ENCODE results near the gene TNC.
A peak's percentile ranks its signal among the peaks of the same experiment; 100 is the strongest.

The TNC gene

DNA sequence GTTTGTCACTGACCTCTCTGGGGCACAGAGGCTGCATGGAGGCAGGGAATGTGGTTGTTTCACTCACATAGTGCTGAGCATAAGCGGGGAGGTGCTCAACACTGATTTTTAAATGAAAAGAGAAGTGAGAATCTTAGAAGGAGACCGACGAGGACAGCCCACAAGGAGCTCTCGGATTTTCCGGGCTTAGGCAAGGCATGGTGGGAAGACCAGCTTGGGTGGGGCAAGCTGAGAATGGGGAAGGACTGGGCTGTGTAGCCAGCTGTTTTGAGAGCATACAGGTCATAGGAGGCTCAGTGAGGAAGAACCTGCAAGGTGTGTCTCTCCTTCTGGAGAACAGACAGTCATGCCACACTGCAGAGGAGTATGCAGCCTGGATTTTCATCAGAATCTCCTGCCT, 101.6 kb downstream of the TNC start:
- no peak for DNase-seq (ENCODE audit: low read depth)
- TF ChIP-seq MYC (IDR thresholded peaks at IDR 0.05; ENCODE audit: low read depth, low read length) (no peak), POLR2A (IDR thresholded peaks at IDR 0.05; ENCODE audit: extremely low read depth, insufficient read length) (no peak), MAX (IDR thresholded peaks at IDR 0.05; ENCODE audit: low read depth, low read length) (no peak)
- TF ChIP-seq, protein P1, sequence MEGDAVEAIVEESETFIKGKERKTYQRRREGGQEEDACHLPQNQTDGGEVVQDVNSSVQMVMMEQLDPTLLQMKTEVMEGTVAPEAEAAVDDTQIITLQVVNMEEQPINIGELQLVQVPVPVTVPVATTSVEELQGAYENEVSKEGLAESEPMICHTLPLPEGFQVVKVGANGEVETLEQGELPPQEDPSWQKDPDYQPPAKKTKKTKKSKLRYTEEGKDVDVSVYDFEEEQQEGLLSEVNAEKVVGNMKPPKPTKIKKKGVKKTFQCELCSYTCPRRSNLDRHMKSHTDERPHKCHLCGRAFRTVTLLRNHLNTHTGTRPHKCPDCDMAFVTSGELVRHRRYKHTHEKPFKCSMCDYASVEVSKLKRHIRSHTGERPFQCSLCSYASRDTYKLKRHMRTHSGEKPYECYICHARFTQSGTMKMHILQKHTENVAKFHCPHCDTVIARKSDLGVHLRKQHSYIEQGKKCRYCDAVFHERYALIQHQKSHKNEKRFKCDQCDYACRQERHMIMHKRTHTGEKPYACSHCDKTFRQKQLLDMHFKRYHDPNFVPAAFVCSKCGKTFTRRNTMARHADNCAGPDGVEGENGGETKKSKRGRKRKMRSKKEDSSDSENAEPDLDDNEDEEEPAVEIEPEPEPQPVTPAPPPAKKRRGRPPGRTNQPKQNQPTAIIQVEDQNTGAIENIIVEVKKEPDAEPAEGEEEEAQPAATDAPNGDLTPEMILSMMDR (IDR thresholded peaks at IDR 0.05; ENCODE audit: low read depth, low read length): no peak
- no peak overlapping the region for H3K4me3 ChIP-seq (ENCODE audit: low read depth, low read length)

DNA sequence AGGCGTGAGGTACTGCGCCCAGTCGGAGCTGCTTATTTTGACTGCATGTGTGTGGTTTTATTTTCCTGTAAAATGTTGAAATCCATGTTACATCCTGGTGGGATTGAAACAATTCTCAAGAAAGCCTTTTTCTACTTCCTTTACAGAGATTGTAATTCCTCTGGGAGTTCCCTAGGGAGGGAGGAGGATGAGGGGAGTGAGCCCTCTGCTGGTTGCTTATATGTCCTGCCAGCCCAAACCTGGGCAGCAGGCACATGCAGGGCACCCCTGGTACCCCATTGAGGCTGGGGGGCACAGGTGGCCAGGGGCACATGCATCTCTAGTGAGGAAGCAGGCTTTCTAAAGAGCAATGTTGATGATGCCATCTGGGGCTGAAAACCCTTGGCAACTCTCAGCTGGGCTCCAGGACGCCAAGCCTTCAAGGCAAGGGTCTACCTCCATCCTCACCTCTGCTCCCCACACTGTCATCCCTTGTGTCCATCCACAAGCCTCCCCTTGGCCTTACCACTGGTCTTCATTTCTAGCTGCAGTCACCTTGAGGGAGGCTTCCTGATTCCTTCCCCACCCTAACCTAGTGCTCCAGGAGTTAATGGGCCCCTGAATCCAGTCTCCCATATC, 102.8 kb downstream of the TNC start:
- peak; percentile 57 for DNase-seq (ENCODE audit: low read depth)
- no peak overlapping the region for H3K4me3 ChIP-seq (ENCODE audit: low read depth, low read length)
- TF ChIP-seq MYC (IDR thresholded peaks at IDR 0.05; ENCODE audit: low read depth, low read length) (no peak), POLR2A (IDR thresholded peaks at IDR 0.05; ENCODE audit: extremely low read depth, insufficient read length) (no peak)
- TF ChIP-seq, protein P1 (IDR thresholded peaks at IDR 0.05; ENCODE audit: low read depth, low read length): peak; percentile 67

- no peak for TF ChIP-seq MAX (IDR thresholded peaks at IDR 0.05; ENCODE audit: low read depth, low read length)
- TF ChIP-seq, protein P1 (IDR thresholded peaks at IDR 0.05; ENCODE audit: low read depth, low read length): no peak
- TF ChIP-seq MYC (IDR thresholded peaks at IDR 0.05; ENCODE audit: low read depth, low read length): no peak
- no peak for TF ChIP-seq POLR2A (IDR thresholded peaks at IDR 0.05; ENCODE audit: extremely low read depth, insufficient read length)
- H3K4me3 ChIP-seq (ENCODE audit: low read depth, low read length): no peak overlapping the region
- no peak for DNase-seq (ENCODE audit: low read depth)
Measured at GRCh38 chr9:115014438-115014837, 103.5 kb downstream of the TNC start.

- TF ChIP-seq POLR2A (IDR thresholded peaks at IDR 0.05; ENCODE audit: extremely low read depth, insufficient read length): no peak
- TF ChIP-seq MAX (IDR thresholded peaks at IDR 0.05; ENCODE audit: low read depth, low read length): peak; percentile 29; the same call in 1 of the 2 replicates
- TF ChIP-seq, protein P1 (IDR thresholded peaks at IDR 0.05; ENCODE audit: low read depth, low read length): peak; percentile 60
- peak; percentile 43; the same call in 1 of the 2 replicates for TF ChIP-seq MYC (IDR thresholded peaks at IDR 0.05; ENCODE audit: low read depth, low read length)
- DNase-seq (ENCODE audit: low read depth): peak; percentile 82
Measured at GRCh38 chr9:115013998-115014397, 104.0 kb downstream of the TNC start.

GRCh38 chr9:115012486-115012885, 105.5 kb downstream of the TNC start:
- DNase-seq (ENCODE audit: low read depth): no peak
- H3K4me3 ChIP-seq (ENCODE audit: low read depth, low read length): no peak overlapping the region
- TF ChIP-seq, protein P1 (IDR thresholded peaks at IDR 0.05; ENCODE audit: low read depth, low read length): no peak
- TF ChIP-seq POLR2A (IDR thresholded peaks at IDR 0.05; ENCODE audit: extremely low read depth, insufficient read length) (no peak), MYC (IDR thresholded peaks at IDR 0.05; ENCODE audit: low read depth, low read length) (no peak), MAX (IDR thresholded peaks at IDR 0.05; ENCODE audit: low read depth, low read length) (no peak)

More at GRCh38 chr9:115013998-115014397, 104.0 kb downstream of the TNC start:
- H3K4me3 ChIP-seq (ENCODE audit: low read depth, low read length): no peak overlapping the region
